Activated naive CD8-positive, alpha-beta T cell (primary cell): ENCODE results near the gene TRERF1.
"Not testable (repeated sequence)": the region's sequence is repeated elsewhere in the genome, so short reads cannot be mapped to it uniquely, and the experiment has no call there.

ENCODE experiments used
- H3K27ac Mint-ChIP-seq: one replicate; pipeline ENCODE4 v1.8.0; 2021; ENCODE audit warnings: mixed read lengths
- H3K27me3 Mint-ChIP-seq: one replicate; pipeline ENCODE4 v1.8.0; 2021; ENCODE audit warnings: mixed read lengths
- H3K36me3 Mint-ChIP-seq: one replicate; pipeline ENCODE4 v1.8.0; 2021; ENCODE audit warnings: mixed read lengths
- H3K4me1 Mint-ChIP-seq: one replicate; pipeline ENCODE4 v1.8.0; 2021; ENCODE audit warnings: low read depth, mixed read lengths
- H3K4me3 Mint-ChIP-seq: one replicate; pipeline ENCODE4 v1.8.0; 2021; ENCODE audit warnings: mild to moderate bottlenecking, mixed read lengths
- H3K9me3 Mint-ChIP-seq: one replicate; pipeline ENCODE4 v1.8.0; 2021; ENCODE audit warnings: low read depth, mixed read lengths

The TRERF1 gene

GRCh38 chr6:42451333-42452170 lies at the start of gene TRERF1:
Gene TRERF1 (minus strand): TSS chr6:42451926. CDS start chr6:42269590, 182,336 bp downstream.
- no peaks in the 10 kb centered on the region for H3K27me3 Mint-ChIP-seq
- H3K36me3 Mint-ChIP-seq: peaks cover 3% of the 10 kb centered on the region
- H3K4me3 Mint-ChIP-seq: peak within 1 kb of the TSS; percentile 98
- peak within 1 kb of the TSS; percentile 94 for H3K27ac Mint-ChIP-seq
- peaks cover 52% of the 10 kb centered on the region for H3K4me1 Mint-ChIP-seq
- H3K9me3 Mint-ChIP-seq: no peaks in the 10 kb centered on the region

GRCh38 chr6:42498473-42499128 lies 46.9 kb upstream of the TRERF1 start:
- no peak overlapping the region for H3K4me3 Mint-ChIP-seq
- no peak overlapping the region for H3K27ac Mint-ChIP-seq
- H3K4me1 Mint-ChIP-seq: no peaks in the 10 kb centered on the region
- no peaks in the 10 kb centered on the region for H3K9me3 Mint-ChIP-seq
- H3K36me3 Mint-ChIP-seq: peaks cover 3% of the 10 kb centered on the region
- H3K27me3 Mint-ChIP-seq: no peaks in the 10 kb centered on the region

DNA sequence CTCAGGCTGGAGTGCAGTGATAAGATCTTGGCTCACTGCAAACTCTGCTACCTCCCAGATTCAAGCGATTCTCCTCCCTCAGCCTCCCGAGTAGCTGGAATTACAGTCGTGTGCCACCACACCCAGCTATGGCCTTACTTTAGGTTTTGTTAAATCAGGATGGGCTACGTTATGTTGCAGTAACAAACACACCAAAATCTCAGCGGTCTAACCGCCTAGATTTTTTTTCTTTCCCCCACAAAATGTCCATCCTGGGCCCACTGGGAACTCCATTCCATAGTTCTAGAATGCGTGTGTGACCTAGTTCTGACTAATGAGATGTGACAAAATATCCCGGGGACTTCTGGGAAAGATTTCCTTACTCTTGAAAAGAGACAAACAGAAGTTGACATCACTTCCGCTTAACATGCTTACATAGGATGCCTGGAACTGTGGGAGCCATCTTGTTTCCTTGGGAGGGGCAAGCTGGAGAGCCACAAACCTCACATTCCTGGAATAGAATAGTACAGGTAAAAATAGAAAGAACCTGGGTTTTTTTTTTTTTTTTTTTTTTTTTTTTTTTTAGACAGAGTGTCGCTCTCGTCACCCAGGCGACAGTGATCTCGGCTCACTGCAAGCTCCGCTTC lies 42.3 kb upstream of the TRERF1 start:
- H3K36me3 Mint-ChIP-seq: peaks cover 3% of the 10 kb centered on the region
- H3K27ac Mint-ChIP-seq: no peak overlapping the region
- no peaks in the 10 kb centered on the region for H3K4me1 Mint-ChIP-seq
- H3K27me3 Mint-ChIP-seq: no peaks in the 10 kb centered on the region
- H3K4me3 Mint-ChIP-seq: no peak overlapping the region
- no peaks in the 10 kb centered on the region for H3K9me3 Mint-ChIP-seq

- Mint-ChIP-seq H3K4me1 (no peaks in the 10 kb centered on the region), H3K36me3 (no peaks in the 10 kb centered on the region), H3K27me3 (no peaks in the 10 kb centered on the region), H3K9me3 (no peaks in the 10 kb centered on the region), H3K27ac (no peak overlapping the region), H3K4me3 (no peak overlapping the region)
Measured at GRCh38 chr6:42488129-42488528, 36.4 kb upstream of the TRERF1 start.

DNA sequence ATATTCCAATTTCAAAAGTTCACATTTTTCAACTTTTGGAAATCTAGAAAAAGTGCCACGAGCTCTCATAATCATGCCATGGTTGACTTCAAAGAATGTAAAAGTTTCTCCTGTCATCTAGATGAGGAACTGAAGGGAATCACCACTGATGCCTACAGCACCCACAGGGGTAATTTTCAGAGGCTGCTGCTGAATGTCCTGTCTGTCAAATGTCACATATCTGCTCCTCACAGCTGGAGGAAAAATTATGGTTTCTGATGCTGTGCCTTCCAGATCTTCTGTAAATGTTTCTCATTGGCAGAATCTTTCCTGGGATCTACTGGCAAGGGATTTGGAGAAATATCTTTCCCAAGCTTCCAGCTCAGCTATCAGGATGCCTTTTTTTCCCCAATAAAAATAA lies 32.5 kb upstream of the TRERF1 start:
- H3K4me1 Mint-ChIP-seq: no peaks in the 10 kb centered on the region
- no peaks in the 10 kb centered on the region for H3K9me3 Mint-ChIP-seq
- no peaks in the 10 kb centered on the region for H3K36me3 Mint-ChIP-seq
- H3K27ac Mint-ChIP-seq: no peak overlapping the region
- no peaks in the 10 kb centered on the region for H3K27me3 Mint-ChIP-seq
- H3K4me3 Mint-ChIP-seq: no peak overlapping the region

- no peak overlapping the region for H3K27ac Mint-ChIP-seq
- H3K4me3 Mint-ChIP-seq: no peak overlapping the region
- H3K36me3 Mint-ChIP-seq: no peaks in the 10 kb centered on the region
- no peaks in the 10 kb centered on the region for H3K9me3 Mint-ChIP-seq
- H3K4me1 Mint-ChIP-seq: no peaks in the 10 kb centered on the region
- no peaks in the 10 kb centered on the region for H3K27me3 Mint-ChIP-seq
Measured at GRCh38 chr6:42482174-42482573, 30.4 kb upstream of the TRERF1 start.

GRCh38 chr6:42471714-42472113 lies 20.0 kb upstream of the TRERF1 start:
- H3K4me3 Mint-ChIP-seq: no peak overlapping the region

GRCh38 chr6:42471142-42471541 lies 19.4 kb upstream of the TRERF1 start:
- Mint-ChIP-seq H3K4me3 (no peak overlapping the region), H3K27me3 (no peaks in the 10 kb centered on the region), H3K9me3 (peaks cover 4% of the 10 kb centered on the region), H3K36me3 (peaks cover 9% of the 10 kb centered on the region), H3K27ac (no peak overlapping the region), H3K4me1 (no peaks in the 10 kb centered on the region)

More at GRCh38 chr6:42471714-42472113, 20.0 kb upstream of the TRERF1 start:
- H3K27ac Mint-ChIP-seq: no peak overlapping the region
- peaks cover 9% of the 10 kb centered on the region for H3K36me3 Mint-ChIP-seq
- H3K27me3 Mint-ChIP-seq: no peaks in the 10 kb centered on the region
- no peaks in the 10 kb centered on the region for H3K4me1 Mint-ChIP-seq
- peaks cover 4% of the 10 kb centered on the region for H3K9me3 Mint-ChIP-seq

DNA sequence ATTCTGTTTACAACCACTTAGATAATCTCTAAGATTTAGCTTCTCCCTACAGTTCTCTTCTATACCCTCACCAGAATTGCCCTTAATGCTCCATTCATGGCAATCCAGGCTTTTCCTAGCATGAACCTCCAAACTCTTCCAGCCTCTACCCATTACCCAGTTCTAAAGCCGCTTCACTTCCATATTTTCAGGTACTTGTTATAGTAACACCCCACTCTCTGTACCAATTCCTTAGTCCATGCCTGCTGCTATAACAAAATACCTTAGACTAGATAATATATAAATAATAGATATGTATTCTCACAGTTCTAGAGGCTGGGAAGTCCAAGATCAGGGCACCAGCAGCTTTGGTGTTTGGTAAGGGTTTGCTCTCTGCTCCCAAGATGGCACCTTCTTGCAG lies 16.5 kb upstream of the TRERF1 start:
- Mint-ChIP-seq H3K9me3 (peaks cover 4% of the 10 kb centered on the region), H3K27me3 (no peaks in the 10 kb centered on the region), H3K4me3 (no peak overlapping the region), H3K27ac (no peak overlapping the region), H3K36me3 (peaks cover 9% of the 10 kb centered on the region), H3K4me1 (no peaks in the 10 kb centered on the region)

- Mint-ChIP-seq H3K9me3 (peaks cover 4% of the 10 kb centered on the region), H3K36me3 (peaks cover 9% of the 10 kb centered on the region), H3K27ac (no peak overlapping the region), H3K27me3 (no peaks in the 10 kb centered on the region), H3K4me1 (no peaks in the 10 kb centered on the region), H3K4me3 (no peak overlapping the region)
Measured at GRCh38 chr6:42467651-42468050, 15.9 kb upstream of the TRERF1 start.

DNA sequence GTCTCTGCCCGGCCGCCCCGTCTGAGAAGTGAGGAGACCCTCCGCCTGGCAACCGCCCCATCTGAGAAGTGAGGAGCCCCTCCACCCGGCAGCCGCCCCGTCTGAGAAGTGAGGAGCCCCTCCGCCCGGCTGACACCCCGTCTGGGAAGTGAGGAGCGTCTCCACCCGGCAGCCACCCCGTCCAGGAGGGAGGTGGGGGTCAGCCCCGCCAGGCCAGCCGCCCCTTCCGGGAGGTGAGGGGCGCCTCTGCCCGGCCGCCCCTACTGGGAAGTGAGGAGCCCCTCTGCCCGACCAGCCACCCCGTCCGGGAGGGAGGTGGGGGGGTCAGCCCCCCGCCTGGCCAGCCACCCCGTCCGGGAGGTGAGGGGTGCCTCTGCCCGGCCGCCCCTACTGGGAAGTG lies 14.7 kb upstream of the TRERF1 start:
- not testable (repeated sequence) for H3K36me3 Mint-ChIP-seq, H3K4me1 Mint-ChIP-seq, H3K27me3 Mint-ChIP-seq, H3K27ac Mint-ChIP-seq, H3K4me3 Mint-ChIP-seq, H3K9me3 Mint-ChIP-seq

- H3K4me3 Mint-ChIP-seq: no peak overlapping the region
- H3K27me3 Mint-ChIP-seq: no peaks in the 10 kb centered on the region
- no peaks in the 10 kb centered on the region for H3K4me1 Mint-ChIP-seq
- H3K27ac Mint-ChIP-seq: no peak overlapping the region
- no peaks in the 10 kb centered on the region for H3K9me3 Mint-ChIP-seq
- no peaks in the 10 kb centered on the region for H3K36me3 Mint-ChIP-seq
Measured at GRCh38 chr6:42462474-42462972, 10.8 kb upstream of the TRERF1 start.

DNA sequence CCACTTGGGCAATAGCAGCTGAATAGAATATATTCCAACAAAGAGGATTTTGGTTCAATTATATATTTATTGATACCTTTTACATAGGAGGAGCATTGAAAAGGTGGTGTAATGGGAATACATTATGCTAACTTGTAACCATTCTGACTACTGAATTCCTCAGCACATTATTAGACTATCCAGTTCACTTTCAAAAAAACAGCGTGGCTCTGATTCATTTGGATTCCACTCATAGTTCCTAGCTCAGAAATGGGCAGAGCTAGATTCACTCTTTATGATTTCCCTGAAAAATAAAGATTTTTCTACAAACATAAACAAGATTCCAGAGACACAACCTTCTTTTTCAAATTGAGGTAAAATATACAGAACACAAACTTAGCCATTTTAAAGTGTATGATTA lies 9.2 kb upstream of the TRERF1 start:
- Mint-ChIP-seq H3K27me3 (no peaks in the 10 kb centered on the region), H3K9me3 (no peaks in the 10 kb centered on the region), H3K36me3 (no peaks in the 10 kb centered on the region), H3K27ac (no peak overlapping the region), H3K4me1 (peaks cover 3% of the 10 kb centered on the region), H3K4me3 (no peak overlapping the region)

DNA sequence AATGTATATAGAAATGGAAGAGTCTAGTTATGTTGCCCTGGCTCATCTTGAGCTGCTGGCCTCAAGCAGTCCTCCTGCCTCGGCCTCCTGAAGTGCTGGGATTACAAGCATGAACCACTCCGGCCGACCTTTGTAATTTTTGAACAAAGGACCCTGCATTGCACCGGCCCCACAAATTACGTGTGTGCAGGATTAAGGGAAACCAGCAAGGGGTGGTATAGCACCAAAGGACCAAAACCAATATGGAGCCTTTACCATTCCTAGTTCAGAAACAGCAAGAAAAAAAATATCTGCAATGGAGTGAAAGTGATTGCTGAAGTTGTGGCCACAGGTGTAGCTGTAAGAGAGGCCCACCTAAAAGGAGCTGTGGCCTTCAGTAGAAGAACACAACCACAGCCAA lies 8.2 kb upstream of the TRERF1 start:
- no peaks in the 10 kb centered on the region for H3K9me3 Mint-ChIP-seq
- H3K27me3 Mint-ChIP-seq: no peaks in the 10 kb centered on the region
- no peak overlapping the region for H3K4me3 Mint-ChIP-seq
- no peaks in the 10 kb centered on the region for H3K36me3 Mint-ChIP-seq
- peaks cover 3% of the 10 kb centered on the region for H3K4me1 Mint-ChIP-seq
- H3K27ac Mint-ChIP-seq: no peak overlapping the region

DNA sequence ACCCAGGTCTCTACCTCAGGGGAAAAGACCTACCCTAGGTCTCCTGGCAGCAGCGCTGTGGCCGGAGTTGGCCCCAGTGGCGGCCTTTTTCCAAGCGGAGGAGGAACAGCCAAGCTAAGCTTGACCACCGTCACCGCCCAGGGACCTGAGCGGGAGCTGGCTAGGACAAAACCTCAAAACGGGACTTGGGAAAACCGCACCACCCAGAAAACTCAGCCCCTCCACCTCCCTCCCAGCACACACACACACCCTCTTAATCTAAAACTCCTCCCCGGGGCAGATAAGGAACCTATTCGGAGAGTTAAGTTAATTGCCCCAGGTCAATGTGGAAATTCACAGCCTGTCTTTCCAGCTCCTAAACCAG lies 2.7 kb upstream of the TRERF1 start:
- no peaks in the 10 kb centered on the region for H3K27me3 Mint-ChIP-seq
- H3K4me1 Mint-ChIP-seq: peaks cover 27% of the 10 kb centered on the region
- peak overlapping the region; percentile 91 for H3K4me3 Mint-ChIP-seq
- H3K36me3 Mint-ChIP-seq: no peaks in the 10 kb centered on the region
- no peaks in the 10 kb centered on the region for H3K9me3 Mint-ChIP-seq
- H3K27ac Mint-ChIP-seq: peak overlapping the region; percentile 36
